Trophoblast cell (in vitro differentiated cells and primary cell): ENCODE data around the gene RPA1.

Experiments
- DNase-seq, 2 donors: peaks; one replicate each; pipeline ENCODE4 v3.0.0-alpha.2; 2016
- H2AFZ ChIP-seq: 2 replicates; pipeline ENCODE4 v1.6.1; 2013; ENCODE audit warnings: low read length, moderate library complexity, mild to moderate bottlenecking; ENCODE audit not compliant: insufficient read depth, poor library complexity
- H2AK5ac ChIP-seq: 2 replicates; pipeline ENCODE4 v1.6.1; 2013; ENCODE audit warnings: mild to moderate bottlenecking, low read length
- H2BK120ac ChIP-seq: 2 replicates; pipeline ENCODE4 v1.6.1; 2013; ENCODE audit warnings: low read length, mild to moderate bottlenecking, moderate library complexity; ENCODE audit not compliant: insufficient read depth, poor library complexity
- H2BK12ac ChIP-seq: 2 replicates; pipeline ENCODE4 v1.6.1; 2013; ENCODE audit warnings: mild to moderate bottlenecking, low read length, moderate library complexity
- H2BK5ac ChIP-seq: 2 replicates; pipeline ENCODE4 v1.6.1; 2013; ENCODE audit warnings: low read length, low read depth, moderate library complexity, mild to moderate bottlenecking; ENCODE audit not compliant: poor library complexity
- H3K14ac ChIP-seq: 2 replicates; pipeline ENCODE4 v1.6.1; 2013; ENCODE audit warnings: mild to moderate bottlenecking, low read length
- H3K18ac ChIP-seq: 2 replicates; pipeline ENCODE4 v1.6.1; 2013; ENCODE audit warnings: mild to moderate bottlenecking, low read length
- H3K23ac ChIP-seq: 2 replicates; pipeline ENCODE4 v1.6.1; 2013; ENCODE audit warnings: low read length
- H3K27ac ChIP-seq: 2 replicates; pipeline ENCODE4 v1.5.1; 2013; ENCODE audit warnings: low read depth, mild to moderate bottlenecking, inconsistent platforms, low read length, moderate library complexity
- H3K27me3 ChIP-seq: 2 replicates; pipeline ENCODE4 v1.6.1; 2013; ENCODE audit warnings: inconsistent platforms, mild to moderate bottlenecking, low read length, moderate library complexity; ENCODE audit not compliant: insufficient read depth
- H3K36me3 ChIP-seq, 2 experiments: 1 replicate in 1 of 2; 2 replicates in 1 of 2; pipeline ENCODE4 v1.6.1; 2013; ENCODE audit warnings: low read length in 2 of 2, mild to moderate bottlenecking in 2 of 2, moderate library complexity in 1 of 2; ENCODE audit not compliant: insufficient read depth in 2 of 2, control insufficient read depth in 1 of 2
- H3K4ac ChIP-seq: 2 replicates; pipeline ENCODE4 v1.6.1; 2013; ENCODE audit warnings: low read depth, mild to moderate bottlenecking, low read length, moderate library complexity
- H3K4me1 ChIP-seq, 2 experiments: 1 replicate in 1 of 2; 2 replicates in 1 of 2; pipeline ENCODE4 v1.6.1; 2013; ENCODE audit warnings: low read length in 2 of 2, mild to moderate bottlenecking in 2 of 2, moderate library complexity in 1 of 2; ENCODE audit not compliant: insufficient read depth in 2 of 2, control insufficient read depth in 1 of 2
- H3K4me2 ChIP-seq: 2 replicates; pipeline ENCODE4 v1.6.1; 2013; ENCODE audit warnings: inconsistent platforms, mild to moderate bottlenecking, low read length, moderate library complexity
- H3K4me3 ChIP-seq: 2 replicates; pipeline ENCODE4 v1.5.1; 2013; ENCODE audit warnings: mild to moderate bottlenecking, low read depth, low read length, inconsistent platforms
- H3K79me1 ChIP-seq: one replicate; pipeline ENCODE4 v1.6.1; 2013; ENCODE audit warnings: low read length
- H3K79me2 ChIP-seq: 2 replicates; pipeline ENCODE4 v1.6.1; 2013; ENCODE audit warnings: low read length, mild to moderate bottlenecking; ENCODE audit not compliant: control insufficient read depth, insufficient read depth, poor library complexity
- H3K9ac ChIP-seq: 2 replicates; pipeline ENCODE4 v1.6.1; 2013; ENCODE audit warnings: mild to moderate bottlenecking, low read length
- H3K9me3 ChIP-seq: 2 replicates; pipeline ENCODE4 v1.6.1; 2013; ENCODE audit warnings: low read depth, mild to moderate bottlenecking, control low read depth, inconsistent platforms, low read length; ENCODE audit not compliant: insufficient read depth
- H4K12ac ChIP-seq: 2 replicates; pipeline ENCODE4 v1.6.1; 2013; ENCODE audit warnings: low read depth, mild to moderate bottlenecking, low read length, moderate library complexity
- H4K8ac ChIP-seq: 2 replicates; pipeline ENCODE4 v1.6.1; 2013; ENCODE audit warnings: low read depth, mild to moderate bottlenecking, low read length, moderate library complexity
- H4K91ac ChIP-seq: one replicate; pipeline ENCODE4 v1.6.1; 2013; ENCODE audit warnings: low read depth, mild to moderate bottlenecking, low read length, moderate library complexity
- WGBS: extraction: QIAGEN DNeasy Blood & Tissue Kit; methylation state at CpG from one replicate; pipeline ENCODE4 v1.1.7; 2013; ENCODE audit warnings: missing lambda C conversion rate; ENCODE audit not compliant: insufficient read length, insufficient coverage; ENCODE audit errors: extremely low coverage; 5-methylcytosine and 5-hydroxymethylcytosine counted together

RPA1 gene

DNA sequence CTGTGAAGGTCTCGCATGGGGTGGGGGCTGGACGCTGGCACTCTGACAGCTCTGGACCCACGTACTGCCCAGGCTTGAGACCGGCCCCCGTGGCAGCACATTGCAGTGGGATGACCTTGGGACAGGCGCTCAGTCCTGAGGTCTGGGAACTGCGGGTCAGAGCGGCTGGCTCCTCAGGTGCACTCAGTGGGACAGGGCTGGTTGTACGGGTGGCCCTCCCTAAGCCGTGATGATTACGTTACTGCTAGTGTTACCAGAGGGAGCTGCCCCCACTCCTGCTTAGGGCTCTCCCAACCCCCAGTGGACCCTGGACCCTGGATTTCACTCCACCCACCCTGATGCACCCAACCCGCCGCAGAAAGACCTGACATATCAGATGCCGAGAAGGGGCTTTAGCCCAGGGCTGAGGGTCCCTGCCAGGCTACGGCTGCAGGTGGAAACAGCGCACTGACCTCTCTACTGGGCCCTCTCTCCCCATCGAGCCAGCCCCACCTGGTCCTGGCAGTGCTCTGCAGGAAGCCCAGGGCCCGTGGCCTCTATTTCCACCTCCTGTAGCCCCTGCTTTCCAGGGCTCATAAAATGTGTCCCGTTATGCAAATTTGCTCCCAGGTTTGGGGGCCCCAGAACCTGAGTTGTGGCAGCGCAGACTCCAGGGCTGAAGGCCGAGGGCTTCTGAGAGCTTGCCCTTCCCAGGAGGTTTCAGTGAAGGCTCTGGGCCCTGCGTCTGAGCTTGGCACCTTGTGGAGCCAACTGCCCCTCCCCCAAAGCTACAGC, 118.1 kb downstream of the RPA1 start:
- H3K4me2 ChIP-seq, result no peak overlapping the region
- no peak overlapping the region for H4K8ac ChIP-seq
- H2AK5ac ChIP-seq, result no peak overlapping the region
- no peak overlapping the region for H4K91ac ChIP-seq
- no peak overlapping the region for H3K18ac ChIP-seq
- no peaks in the 10 kb centered on the region for H3K4me1 ChIP-seq
- no peak overlapping the region for H2AFZ ChIP-seq
- H4K12ac ChIP-seq, result no peak overlapping the region
- H3K27me3 ChIP-seq, result no peaks in the 10 kb centered on the region
- no peak for DNase-seq
- no peak overlapping the region for H2BK5ac ChIP-seq
- WGBS, result no CpG with 5 or more reads among the region's 22 CpGs
- no peak overlapping the region for H3K4me3 ChIP-seq
- peaks cover 3% of the 10 kb centered on the region for H3K9me3 ChIP-seq
- H3K36me3 ChIP-seq, result peaks cover 0 to 2% of the 10 kb centered on the region in 2 experiments
- no peak overlapping the region for H3K14ac ChIP-seq
- H2BK12ac ChIP-seq, result no peak overlapping the region
- H3K9ac ChIP-seq, result no peak overlapping the region
- no peak overlapping the region for H3K4ac ChIP-seq
- H3K79me1 ChIP-seq, result no peaks in the 10 kb centered on the region
- no peaks in the 10 kb centered on the region for H3K79me2 ChIP-seq
- no peak overlapping the region for H2BK120ac ChIP-seq
- H3K27ac ChIP-seq, result no peak overlapping the region
- no peak overlapping the region for H3K23ac ChIP-seq

DNA sequence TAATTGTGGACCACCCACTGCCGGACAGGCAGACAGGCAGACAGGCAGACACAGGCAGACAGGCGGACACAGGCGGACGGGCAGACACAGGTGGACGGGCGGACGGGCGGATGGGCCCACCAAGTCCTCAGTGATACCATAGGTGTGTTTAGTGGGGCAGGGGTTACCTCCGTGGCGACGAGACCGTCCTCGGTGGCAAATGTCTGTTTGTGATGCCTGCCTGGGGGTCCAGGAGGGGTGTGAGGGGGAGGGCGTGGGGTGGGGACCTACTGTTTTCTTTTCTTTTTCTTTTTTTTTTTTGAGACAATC, 118.7 kb downstream of the RPA1 start:
- Histone ChIP-seq H2BK120ac (no peak overlapping the region), H3K18ac (no peak overlapping the region)

More for the DNA sequence above, 118.7 kb downstream of the RPA1 start:
- peaks cover 0 to 2% of the 10 kb centered on the region in 2 experiments for H3K36me3 ChIP-seq
- H3K4ac ChIP-seq, result no peak overlapping the region
- no peak overlapping the region for H2AK5ac ChIP-seq
- H3K14ac ChIP-seq, result no peak overlapping the region
- H4K8ac ChIP-seq, result no peak overlapping the region
- H3K79me2 ChIP-seq, result no peaks in the 10 kb centered on the region
- H3K9ac ChIP-seq, result no peak overlapping the region
- H3K27me3 ChIP-seq, result no peaks in the 10 kb centered on the region
- H3K9me3 ChIP-seq, result peaks cover 3% of the 10 kb centered on the region
- H3K4me1 ChIP-seq, result no peaks in the 10 kb centered on the region
- no peak overlapping the region for H4K91ac ChIP-seq
- no peak for DNase-seq
- no peak overlapping the region for H4K12ac ChIP-seq
- H3K4me3 ChIP-seq, result no peak overlapping the region
- H2BK12ac ChIP-seq, result no peak overlapping the region
- H3K27ac ChIP-seq, result no peak overlapping the region
- H3K4me2 ChIP-seq, result no peak overlapping the region
- WGBS, result no CpG with 5 or more reads among the region's 14 CpGs
- H3K23ac ChIP-seq, result no peak overlapping the region
- no peak overlapping the region for H2AFZ ChIP-seq
- H2BK5ac ChIP-seq, result no peak overlapping the region
- no peaks in the 10 kb centered on the region for H3K79me1 ChIP-seq
